ENCODE measurements around the gene ZNF423.

DNA sequence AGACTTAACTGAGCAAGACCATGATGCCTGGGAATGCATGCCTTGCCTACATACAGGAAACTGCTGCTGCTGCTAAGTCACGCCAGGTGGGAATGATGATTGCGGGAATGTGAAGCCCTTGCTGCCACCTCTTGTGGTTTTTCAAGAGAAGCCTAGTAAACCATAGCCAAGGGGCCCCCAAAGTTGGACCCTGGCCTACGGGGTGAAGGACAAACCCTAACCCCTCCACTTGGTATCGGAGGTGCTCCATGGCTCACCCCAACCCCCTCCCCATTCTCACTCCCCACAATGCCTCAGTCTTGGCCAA, 233.9 kb downstream of the ZNF423 start:
- TF ChIP-seq, protein P1, sequence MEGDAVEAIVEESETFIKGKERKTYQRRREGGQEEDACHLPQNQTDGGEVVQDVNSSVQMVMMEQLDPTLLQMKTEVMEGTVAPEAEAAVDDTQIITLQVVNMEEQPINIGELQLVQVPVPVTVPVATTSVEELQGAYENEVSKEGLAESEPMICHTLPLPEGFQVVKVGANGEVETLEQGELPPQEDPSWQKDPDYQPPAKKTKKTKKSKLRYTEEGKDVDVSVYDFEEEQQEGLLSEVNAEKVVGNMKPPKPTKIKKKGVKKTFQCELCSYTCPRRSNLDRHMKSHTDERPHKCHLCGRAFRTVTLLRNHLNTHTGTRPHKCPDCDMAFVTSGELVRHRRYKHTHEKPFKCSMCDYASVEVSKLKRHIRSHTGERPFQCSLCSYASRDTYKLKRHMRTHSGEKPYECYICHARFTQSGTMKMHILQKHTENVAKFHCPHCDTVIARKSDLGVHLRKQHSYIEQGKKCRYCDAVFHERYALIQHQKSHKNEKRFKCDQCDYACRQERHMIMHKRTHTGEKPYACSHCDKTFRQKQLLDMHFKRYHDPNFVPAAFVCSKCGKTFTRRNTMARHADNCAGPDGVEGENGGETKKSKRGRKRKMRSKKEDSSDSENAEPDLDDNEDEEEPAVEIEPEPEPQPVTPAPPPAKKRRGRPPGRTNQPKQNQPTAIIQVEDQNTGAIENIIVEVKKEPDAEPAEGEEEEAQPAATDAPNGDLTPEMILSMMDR (conservative IDR thresholded peaks at IDR 0.05; ENCODE audit: low read depth in 2 of 2), result no peak
- TF ChIP-seq, protein P2, sequence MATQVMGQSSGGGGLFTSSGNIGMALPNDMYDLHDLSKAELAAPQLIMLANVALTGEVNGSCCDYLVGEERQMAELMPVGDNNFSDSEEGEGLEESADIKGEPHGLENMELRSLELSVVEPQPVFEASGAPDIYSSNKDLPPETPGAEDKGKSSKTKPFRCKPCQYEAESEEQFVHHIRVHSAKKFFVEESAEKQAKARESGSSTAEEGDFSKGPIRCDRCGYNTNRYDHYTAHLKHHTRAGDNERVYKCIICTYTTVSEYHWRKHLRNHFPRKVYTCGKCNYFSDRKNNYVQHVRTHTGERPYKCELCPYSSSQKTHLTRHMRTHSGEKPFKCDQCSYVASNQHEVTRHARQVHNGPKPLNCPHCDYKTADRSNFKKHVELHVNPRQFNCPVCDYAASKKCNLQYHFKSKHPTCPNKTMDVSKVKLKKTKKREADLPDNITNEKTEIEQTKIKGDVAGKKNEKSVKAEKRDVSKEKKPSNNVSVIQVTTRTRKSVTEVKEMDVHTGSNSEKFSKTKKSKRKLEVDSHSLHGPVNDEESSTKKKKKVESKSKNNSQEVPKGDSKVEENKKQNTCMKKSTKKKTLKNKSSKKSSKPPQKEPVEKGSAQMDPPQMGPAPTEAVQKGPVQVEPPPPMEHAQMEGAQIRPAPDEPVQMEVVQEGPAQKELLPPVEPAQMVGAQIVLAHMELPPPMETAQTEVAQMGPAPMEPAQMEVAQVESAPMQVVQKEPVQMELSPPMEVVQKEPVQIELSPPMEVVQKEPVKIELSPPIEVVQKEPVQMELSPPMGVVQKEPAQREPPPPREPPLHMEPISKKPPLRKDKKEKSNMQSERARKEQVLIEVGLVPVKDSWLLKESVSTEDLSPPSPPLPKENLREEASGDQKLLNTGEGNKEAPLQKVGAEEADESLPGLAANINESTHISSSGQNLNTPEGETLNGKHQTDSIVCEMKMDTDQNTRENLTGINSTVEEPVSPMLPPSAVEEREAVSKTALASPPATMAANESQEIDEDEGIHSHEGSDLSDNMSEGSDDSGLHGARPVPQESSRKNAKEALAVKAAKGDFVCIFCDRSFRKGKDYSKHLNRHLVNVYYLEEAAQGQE (IDR thresholded peaks at IDR 0.05; ENCODE audit: unreplicated experiment), result no peak
- TF ChIP-seq POLR2AphosphoS5 (IDR thresholded peaks at IDR 0.05; ENCODE audit: low read depth) (no peak), JUNB (IDR thresholded peaks at IDR 0.05; ENCODE audit: unreplicated experiment) (no peak), EZH2 (IDR thresholded peaks at IDR 0.05; ENCODE audit: low read depth, unreplicated experiment) (no peak), CREB1 (CRISPR knock-in tag; IDR thresholded peaks at IDR 0.05; ENCODE audit: low read depth) (no peak), NANOG (IDR thresholded peaks at IDR 0.05; ENCODE audit: borderline replicate concordance) (no peak), ZNF331 (CRISPR knock-in tag; IDR thresholded peaks at IDR 0.05; ENCODE audit: low read depth) (no peak), EZH2phosphoT487 (IDR thresholded peaks at IDR 0.05; ENCODE audit: unreplicated experiment) (no peak), STAT1 (IDR thresholded peaks at IDR 0.05; ENCODE audit: unreplicated experiment) (no peak)
- TF ChIP-seq, protein P3, sequence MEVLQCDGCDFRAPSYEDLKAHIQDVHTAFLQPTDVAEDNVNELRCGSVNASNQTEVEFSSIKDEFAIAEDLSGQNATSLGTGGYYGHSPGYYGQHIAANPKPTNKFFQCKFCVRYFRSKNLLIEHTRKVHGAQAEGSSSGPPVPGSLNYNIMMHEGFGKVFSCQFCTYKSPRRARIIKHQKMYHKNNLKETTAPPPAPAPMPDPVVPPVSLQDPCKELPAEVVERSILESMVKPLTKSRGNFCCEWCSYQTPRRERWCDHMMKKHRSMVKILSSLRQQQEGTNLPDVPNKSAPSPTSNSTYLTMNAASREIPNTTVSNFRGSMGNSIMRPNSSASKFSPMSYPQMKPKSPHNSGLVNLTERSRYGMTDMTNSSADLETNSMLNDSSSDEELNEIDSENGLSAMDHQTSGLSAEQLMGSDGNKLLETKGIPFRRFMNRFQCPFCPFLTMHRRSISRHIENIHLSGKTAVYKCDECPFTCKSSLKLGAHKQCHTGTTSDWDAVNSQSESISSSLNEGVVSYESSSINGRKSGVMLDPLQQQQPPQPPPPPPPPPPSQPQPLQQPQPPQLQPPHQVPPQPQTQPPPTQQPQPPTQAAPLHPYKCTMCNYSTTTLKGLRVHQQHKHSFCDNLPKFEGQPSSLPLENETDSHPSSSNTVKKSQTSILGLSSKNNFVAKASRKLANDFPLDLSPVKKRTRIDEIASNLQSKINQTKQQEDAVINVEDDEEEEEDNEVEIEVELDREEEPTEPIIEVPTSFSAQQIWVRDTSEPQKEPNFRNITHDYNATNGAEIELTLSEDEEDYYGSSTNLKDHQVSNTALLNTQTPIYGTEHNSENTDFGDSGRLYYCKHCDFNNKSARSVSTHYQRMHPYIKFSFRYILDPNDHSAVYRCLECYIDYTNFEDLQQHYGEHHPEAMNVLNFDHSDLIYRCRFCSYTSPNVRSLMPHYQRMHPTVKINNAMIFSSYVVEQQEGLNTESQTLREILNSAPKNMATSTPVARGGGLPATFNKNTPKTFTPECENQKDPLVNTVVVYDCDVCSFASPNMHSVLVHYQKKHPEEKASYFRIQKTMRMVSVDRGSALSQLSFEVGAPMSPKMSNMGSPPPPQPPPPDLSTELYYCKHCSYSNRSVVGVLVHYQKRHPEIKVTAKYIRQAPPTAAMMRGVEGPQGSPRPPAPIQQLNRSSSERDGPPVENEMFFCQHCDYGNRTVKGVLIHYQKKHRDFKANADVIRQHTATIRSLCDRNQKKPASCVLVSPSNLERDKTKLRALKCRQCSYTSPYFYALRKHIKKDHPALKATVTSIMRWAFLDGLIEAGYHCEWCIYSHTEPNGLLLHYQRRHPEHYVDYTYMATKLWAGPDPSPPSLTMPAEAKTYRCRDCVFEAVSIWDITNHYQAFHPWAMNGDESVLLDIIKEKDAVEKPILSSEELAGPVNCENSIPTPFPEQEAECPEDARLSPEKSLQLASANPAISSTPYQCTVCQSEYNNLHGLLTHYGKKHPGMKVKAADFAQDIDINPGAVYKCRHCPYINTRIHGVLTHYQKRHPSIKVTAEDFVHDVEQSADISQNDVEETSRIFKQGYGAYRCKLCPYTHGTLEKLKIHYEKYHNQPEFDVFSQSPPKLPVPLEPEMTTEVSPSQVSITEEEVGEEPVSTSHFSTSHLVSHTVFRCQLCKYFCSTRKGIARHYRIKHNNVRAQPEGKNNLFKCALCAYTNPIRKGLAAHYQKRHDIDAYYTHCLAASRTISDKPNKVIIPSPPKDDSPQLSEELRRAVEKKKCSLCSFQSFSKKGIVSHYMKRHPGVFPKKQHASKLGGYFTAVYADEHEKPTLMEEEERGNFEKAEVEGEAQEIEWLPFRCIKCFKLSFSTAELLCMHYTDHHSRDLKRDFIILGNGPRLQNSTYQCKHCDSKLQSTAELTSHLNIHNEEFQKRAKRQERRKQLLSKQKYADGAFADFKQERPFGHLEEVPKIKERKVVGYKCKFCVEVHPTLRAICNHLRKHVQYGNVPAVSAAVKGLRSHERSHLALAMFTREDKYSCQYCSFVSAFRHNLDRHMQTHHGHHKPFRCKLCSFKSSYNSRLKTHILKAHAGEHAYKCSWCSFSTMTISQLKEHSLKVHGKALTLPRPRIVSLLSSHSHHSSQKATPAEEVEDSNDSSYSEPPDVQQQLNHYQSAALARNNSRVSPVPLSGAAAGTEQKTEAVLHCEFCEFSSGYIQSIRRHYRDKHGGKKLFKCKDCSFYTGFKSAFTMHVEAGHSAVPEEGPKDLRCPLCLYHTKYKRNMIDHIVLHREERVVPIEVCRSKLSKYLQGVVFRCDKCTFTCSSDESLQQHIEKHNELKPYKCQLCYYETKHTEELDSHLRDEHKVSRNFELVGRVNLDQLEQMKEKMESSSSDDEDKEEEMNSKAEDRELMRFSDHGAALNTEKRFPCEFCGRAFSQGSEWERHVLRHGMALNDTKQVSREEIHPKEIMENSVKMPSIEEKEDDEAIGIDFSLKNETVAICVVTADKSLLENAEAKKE (CRISPR knock-in tag; IDR thresholded peaks at IDR 0.05), result no peak
